Measurements from ENCODE around the gene CALCB. TPM values are rescaled to one million over a fixed set of nuclear protein-coding genes. Genes with fewer than 3 reads are reported as not detected.
"Not testable (repeated sequence)": the region's sequence is repeated elsewhere in the genome, so short reads cannot be mapped to it uniquely, and the experiment has no call there.

Gene CALCB
- total RNA-seq, 1 donor from 2014 or later: not detected

GRCh38 chr11:15035283-15035682 is 38.1 kb upstream of the CALCB start:
- Mint-ChIP-seq H3K9me3 (no peaks in the 10 kb centered on the region), H3K4me1 (no peaks in the 10 kb centered on the region), H3K36me3 (ENCODE audit: low read depth) (no peaks in the 10 kb centered on the region), H3K27ac (ENCODE audit: unreplicated experiment) (no peak overlapping the region), H3K4me3 (no peak overlapping the region), H3K27me3 (ENCODE audit: low read depth) (peaks cover 4% of the 10 kb centered on the region)
- no peak for DNase-seq (ENCODE audit: low read depth, low spot score)
- no peak for TF ChIP-seq CTCF (conservative IDR thresholded peaks at IDR 0.05)

GRCh38 chr11:15038963-15039362 is 34.4 kb upstream of the CALCB start:
- TF ChIP-seq CTCF (conservative IDR thresholded peaks at IDR 0.05): peak; percentile 16
- Mint-ChIP-seq H3K4me3 (no peak overlapping the region), H3K27me3 (ENCODE audit: low read depth) (no peaks in the 10 kb centered on the region), H3K4me1 (no peaks in the 10 kb centered on the region), H3K9me3 (no peaks in the 10 kb centered on the region), H3K27ac (ENCODE audit: unreplicated experiment) (no peak overlapping the region), H3K36me3 (ENCODE audit: low read depth) (no peaks in the 10 kb centered on the region)
- no peak for DNase-seq (ENCODE audit: low read depth, low spot score)

GRCh38 chr11:15045209-15045608 is 28.2 kb upstream of the CALCB start:
- no peak for DNase-seq (ENCODE audit: low read depth, low spot score)
- peaks cover 2% of the 10 kb centered on the region for H3K9me3 Mint-ChIP-seq
- peaks cover 8% of the 10 kb centered on the region for H3K4me1 Mint-ChIP-seq
- no peak overlapping the region for H3K4me3 Mint-ChIP-seq
- H3K27me3 Mint-ChIP-seq (ENCODE audit: low read depth): no peaks in the 10 kb centered on the region
- no peaks in the 10 kb centered on the region for H3K36me3 Mint-ChIP-seq (ENCODE audit: low read depth)
- TF ChIP-seq CTCF (conservative IDR thresholded peaks at IDR 0.05): no peak
- H3K27ac Mint-ChIP-seq (ENCODE audit: unreplicated experiment): no peak overlapping the region

GRCh38 chr11:15045891-15046290 is 27.5 kb upstream of the CALCB start:
- Mint-ChIP-seq H3K9me3 (peaks cover 2% of the 10 kb centered on the region), H3K27ac (ENCODE audit: unreplicated experiment) (no peak overlapping the region)

GRCh38 chr11:15046673-15047072 is 26.7 kb upstream of the CALCB start:
- not testable (repeated sequence) for H3K9me3 Mint-ChIP-seq; H3K36me3 Mint-ChIP-seq (ENCODE audit: low read depth); H3K27ac Mint-ChIP-seq (ENCODE audit: unreplicated experiment); H3K4me3 Mint-ChIP-seq; H3K4me1 Mint-ChIP-seq; H3K27me3 Mint-ChIP-seq (ENCODE audit: low read depth); DNase-seq (ENCODE audit: low read depth, low spot score)

More at GRCh38 chr11:15045891-15046290, 27.5 kb upstream of the CALCB start:
- Mint-ChIP-seq H3K27me3 (ENCODE audit: low read depth) (no peaks in the 10 kb centered on the region), H3K4me1 (peaks cover 8% of the 10 kb centered on the region), H3K36me3 (ENCODE audit: low read depth) (no peaks in the 10 kb centered on the region), H3K4me3 (no peak overlapping the region)
- TF ChIP-seq CTCF (conservative IDR thresholded peaks at IDR 0.05): no peak
- no peak for DNase-seq (ENCODE audit: low read depth, low spot score)

GRCh38 chr11:15048616-15049015 is 24.8 kb upstream of the CALCB start:
- Mint-ChIP-seq H3K4me3 (no peak overlapping the region), H3K4me1 (peaks cover 8% of the 10 kb centered on the region), H3K9me3 (peaks cover 2% of the 10 kb centered on the region), H3K27me3 (ENCODE audit: low read depth) (no peaks in the 10 kb centered on the region), H3K27ac (ENCODE audit: unreplicated experiment) (no peak overlapping the region), H3K36me3 (ENCODE audit: low read depth) (no peaks in the 10 kb centered on the region)
- DNase-seq (ENCODE audit: low read depth, low spot score): no peak
- TF ChIP-seq CTCF (conservative IDR thresholded peaks at IDR 0.05): no peak

Data from neural crest cell (in vitro differentiated cells).